Measurements from ENCODE around the gene C10orf95.

The C10orf95 gene

GRCh38 chr10:102413806-102414561 is 37.4 kb downstream of the C10orf95 start:
- no peak for DNase-seq

GRCh38 chr10:102413053-102413705 is 38.2 kb downstream of the C10orf95 start:
- DNase-seq: no peak

DNA sequence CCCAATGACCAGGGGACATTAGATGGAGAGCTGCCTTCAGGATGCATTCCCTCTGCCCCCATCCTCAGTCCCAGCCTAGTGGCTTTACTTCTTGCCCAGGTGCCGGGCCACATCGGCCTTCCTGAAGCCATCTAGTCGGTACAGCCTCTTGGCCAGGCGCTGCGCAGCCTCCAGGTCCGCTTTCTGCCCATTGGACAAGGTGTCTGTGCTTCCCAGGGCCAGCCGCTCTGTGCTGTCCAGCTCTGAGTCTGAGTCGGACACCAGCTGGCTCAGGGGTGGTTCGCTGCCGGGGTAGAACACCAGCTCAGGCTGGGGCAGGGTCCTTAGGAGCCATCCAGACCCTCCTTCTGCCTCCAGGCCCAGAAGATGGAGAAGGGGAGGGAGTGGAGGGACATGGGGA is 39.0 kb downstream of the C10orf95 start:
- no peak for DNase-seq

DNA sequence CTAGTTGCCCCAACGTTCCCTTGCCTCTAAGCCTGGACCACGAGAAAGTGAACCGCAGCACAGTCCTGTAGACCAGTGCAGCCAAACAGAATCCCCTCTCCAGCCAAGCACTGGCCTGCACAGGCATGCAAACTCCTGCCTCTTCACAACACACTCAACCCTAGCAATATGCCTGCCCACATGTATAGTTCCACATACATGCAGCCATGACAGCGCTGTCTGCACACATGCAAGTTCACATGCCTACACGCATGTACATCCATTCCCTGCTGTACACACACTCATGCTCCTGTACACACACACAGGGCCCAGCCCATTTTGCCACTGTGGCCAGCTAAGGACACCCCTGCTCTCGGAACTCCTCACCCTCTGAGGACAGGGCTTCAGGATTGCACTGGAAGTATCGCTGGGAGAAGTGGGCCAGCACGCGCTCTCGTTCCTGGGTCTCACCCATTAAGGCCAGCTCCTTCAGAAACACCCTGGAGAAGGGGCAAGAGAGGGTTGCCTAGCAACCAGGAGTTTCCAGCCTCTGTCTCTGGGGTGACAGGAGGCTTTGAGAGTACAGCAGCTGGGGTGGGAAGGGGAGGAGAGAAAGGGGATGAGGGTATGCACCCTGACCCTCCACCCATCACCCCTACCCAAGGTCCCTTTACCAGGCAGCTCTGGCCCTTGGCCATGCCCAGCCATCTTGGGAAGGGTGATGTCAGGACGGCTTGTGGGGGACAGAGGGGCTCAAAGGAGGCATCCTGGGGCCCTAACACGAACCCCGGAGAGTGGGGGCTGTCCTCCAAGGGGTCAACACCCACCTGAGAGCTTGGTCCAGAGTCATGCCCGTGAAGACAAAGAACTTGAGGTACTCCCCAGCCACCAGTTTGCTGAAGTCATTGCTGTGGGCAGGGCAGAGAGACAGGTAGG is 39.7 kb downstream of the C10orf95 start:
- no peak for DNase-seq

- DNase-seq: no peak
These were observed 40.8 kb downstream of the C10orf95 start for GRCh38 chr10:102410429-102411073.

- no peak for DNase-seq
These were observed 41.5 kb downstream of the C10orf95 start for GRCh38 chr10:102409604-102410428.

GRCh38 chr10:102408728-102409603 is 42.4 kb downstream of the C10orf95 start:
- DNase-seq: no peak

GRCh38 chr10:102408131-102408727 is 43.1 kb downstream of the C10orf95 start:
- DNase-seq: peak; percentile 54

- DNase-seq: no peak
These were observed 43.8 kb downstream of the C10orf95 start for GRCh38 chr10:102407425-102408130.

GRCh38 chr10:102406815-102407214 is 44.5 kb downstream of the C10orf95 start:
- DNase-seq: no peak

DNA sequence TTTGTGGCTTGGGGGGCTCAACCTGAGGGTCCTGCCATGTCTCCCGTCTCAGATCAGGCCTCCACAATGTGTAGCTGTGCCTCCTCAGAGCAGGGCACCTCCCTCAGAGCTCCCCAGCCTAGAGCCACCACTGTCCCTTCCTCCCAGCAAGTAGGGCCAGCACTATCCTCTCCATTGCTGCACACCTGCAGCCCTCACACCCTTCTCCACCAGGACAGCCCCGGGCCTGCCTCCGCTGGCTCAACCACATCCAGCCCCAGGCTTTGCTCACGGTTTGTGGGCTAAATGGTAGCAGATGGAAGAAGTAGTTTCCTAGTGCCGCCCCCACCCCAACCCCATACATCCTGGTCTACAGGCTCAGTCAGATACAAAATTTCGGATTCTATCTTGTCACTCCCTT is 45.7 kb downstream of the C10orf95 start:
- no peak for DNase-seq

DNA sequence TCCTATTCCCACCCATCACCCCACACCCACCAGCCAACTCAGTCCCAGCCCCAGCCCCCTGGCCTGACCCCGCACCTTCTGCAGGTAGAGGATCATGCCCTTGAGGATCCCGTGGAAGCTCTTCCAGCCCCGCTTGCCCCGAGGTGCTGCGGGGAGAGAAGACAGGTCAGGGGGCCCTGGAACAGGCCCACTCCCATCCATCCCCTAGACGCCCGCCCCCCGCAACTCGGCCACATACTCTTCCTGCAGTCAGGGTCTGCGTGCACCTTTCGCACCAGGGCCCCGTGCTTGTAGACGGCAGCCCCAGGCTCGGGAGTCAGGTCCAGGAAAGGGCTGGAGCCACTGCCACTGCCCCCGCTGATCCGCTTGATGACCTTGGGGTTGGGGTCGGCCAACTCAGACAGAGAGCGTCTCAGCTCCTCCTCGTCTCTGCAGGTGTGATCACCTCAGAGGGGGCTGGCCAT is 46.2 kb downstream of the C10orf95 start:
- no peak for DNase-seq

DNA sequence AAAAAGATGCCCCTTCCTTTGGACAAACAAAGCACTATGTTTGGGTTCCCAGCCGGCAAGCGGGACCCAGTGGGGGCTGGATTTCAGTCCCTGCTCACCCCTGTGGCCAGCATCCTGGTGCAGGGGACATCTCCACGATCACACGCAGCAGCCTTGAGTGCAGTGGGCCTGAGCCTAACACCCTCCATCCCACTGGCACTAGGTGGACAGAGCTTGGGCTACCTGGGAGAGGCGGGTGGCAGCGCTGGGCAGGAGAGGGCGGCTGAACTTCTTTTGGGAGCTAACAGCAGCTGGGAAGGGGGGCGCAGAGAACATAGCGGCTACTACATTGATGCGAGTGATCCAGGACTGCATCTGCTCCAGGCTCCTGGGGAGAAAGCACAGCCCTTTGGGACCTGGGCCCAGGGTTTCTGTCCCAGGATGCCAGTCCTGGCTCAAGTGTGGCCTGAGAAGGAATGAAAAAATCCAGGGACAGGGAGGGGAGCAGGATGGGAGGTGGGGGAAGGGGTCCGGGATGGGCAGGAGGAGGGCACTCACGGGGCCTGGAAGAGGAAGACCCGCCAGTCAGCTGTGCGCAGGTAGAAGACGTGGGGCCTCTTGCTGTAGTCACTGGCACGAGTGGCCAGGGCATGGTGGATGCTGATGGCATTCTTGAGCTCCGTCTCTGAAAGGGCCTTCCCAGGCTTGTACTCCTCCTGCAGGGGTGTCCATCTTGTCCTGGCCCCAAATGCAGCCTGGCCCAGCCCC is 46.8 kb downstream of the C10orf95 start:
- DNase-seq: no peak

- no peak for DNase-seq
These were observed 48.2 kb downstream of the C10orf95 start for GRCh38 chr10:102403115-102403514.

- DNase-seq: no peak
These were observed 48.8 kb downstream of the C10orf95 start for GRCh38 chr10:102402512-102402896.

DNA sequence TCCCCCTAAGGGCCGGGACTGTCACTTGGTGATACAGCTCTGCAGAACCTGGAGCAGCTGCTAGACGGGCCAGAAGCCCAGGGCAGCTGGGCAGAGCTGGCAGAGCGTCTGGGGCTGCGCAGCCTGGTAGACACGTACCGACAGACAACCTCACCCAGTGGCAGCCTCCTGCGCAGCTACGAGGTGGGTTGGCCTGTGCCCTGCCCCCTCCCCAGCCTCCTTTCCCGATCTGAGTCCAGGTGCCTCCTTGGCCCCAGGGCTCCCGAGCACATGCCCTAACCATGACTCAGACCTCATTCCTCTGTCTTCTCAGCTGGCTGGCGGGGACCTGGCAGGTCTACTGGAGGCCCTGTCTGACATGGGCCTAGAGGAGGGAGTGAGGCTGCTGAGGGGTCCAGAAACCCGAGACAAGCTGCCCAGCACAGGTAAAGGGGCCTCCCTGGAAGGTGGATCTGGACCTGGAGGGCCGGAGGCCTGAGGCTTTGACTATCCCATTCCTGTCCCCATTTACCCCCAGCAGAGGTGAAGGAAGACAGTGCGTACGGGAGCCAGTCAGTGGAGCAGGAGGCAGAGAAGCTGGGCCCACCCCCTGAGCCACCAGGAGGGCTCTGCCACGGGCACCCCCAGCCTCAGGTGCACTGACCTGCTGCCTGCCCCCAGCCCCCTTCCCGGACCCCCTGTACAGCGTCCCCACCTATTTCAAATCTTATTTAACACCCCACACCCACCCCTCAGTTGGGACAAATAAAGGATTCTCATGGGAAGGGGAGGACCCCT is 49.4 kb downstream of the C10orf95 start:
- DNase-seq: no peak

GRCh38 chr10:102401342-102401654 is 50.0 kb downstream of the C10orf95 start:
- no peak for DNase-seq

DNA sequence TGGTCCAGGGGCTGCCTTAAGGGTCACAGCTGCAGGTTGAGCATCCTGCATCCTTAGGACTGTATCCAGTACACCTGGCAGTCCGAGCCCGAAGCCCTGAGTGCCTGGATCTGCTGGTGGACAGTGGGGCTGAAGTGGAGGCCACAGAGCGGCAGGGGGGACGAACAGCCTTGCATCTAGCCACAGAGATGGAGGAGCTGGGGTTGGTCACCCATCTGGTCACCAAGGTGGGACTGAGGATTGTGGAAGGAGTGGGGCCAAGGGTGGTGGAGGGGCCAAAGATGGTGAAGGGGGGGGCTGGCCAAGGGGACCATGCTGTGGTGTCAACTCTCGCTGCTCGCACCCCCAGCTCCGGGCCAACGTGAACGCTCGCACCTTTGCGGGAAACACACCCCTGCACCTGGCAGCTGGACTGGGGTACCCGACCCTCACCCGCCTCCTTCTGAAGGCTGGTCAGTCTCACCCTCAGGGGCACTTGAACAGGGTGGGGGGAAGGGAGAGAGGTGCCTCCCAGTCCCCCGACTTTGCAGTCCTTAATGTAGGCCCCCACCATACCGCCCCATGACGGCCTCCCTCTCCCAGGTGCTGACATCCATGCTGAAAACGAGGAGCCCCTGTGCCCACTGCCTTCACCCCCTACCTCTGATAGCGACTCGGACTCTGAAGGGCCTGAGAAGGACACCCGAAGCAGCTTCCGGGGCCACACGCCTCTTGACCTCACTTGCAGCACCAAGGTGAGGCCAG is 50.6 kb downstream of the C10orf95 start:
- DNase-seq: no peak
